ENCODE results near the gene ITPR2. TPM values are rescaled to one million over a fixed set of nuclear protein-coding genes. Genes with fewer than 3 reads are reported as not detected.

The ITPR2 gene
- total and polyA plus RNA-seq, 2 of the 13 experiments (the other 11 are each of a cell fraction or from before 2014, with no cell fraction given), result 31.9 to 81.9 TPM

- H4K20me1 ChIP-seq (ENCODE audit: insufficient read depth, low read length), result 0 out of 2 replicates have a peak, but pooled peaks cover 3% of the 10 kb centered on the region
- H3K4me3 ChIP-seq (replicated peaks in 1 of 3; ENCODE audit: insufficient read depth in 1 of 3, low read depth in 2 of 3, low read length in 3 of 3), result no peak overlapping the region
- in situ Hi-C loops (cut with HindIII; ENCODE audit: extremely low pct_ligation_motif_present, low pct_unique_long_range_greater_than_20kb), result no loop called here
- H3K79me2 ChIP-seq (ENCODE audit: insufficient read depth, low read length), result no peaks in the 10 kb centered on the region
- no peaks in the 10 kb centered on the region for H3K27me3 ChIP-seq (ENCODE audit: control insufficient read depth in 1 of 2, insufficient read depth in 2 of 2, low read length in 2 of 2)
- ChIA-PET CTCF (ENCODE audit: low intra/inter-chr PET ratio, low total read pairs) (no interaction called here), POLR2A (no interaction called here)
- no peaks in the 10 kb centered on the region for H3K4me1 ChIP-seq (ENCODE audit: insufficient read depth, low read length)
- peak; percentile 73 for TF ChIP-seq CEBPB (IDR thresholded peaks at IDR 0.05; ENCODE audit: borderline replicate concordance, low read depth, low read length)
- peak; percentile 95 for TF ChIP-seq RBM22 (optimal IDR thresholded peaks at IDR 0.05; ENCODE audit: low read length)
- TF ChIP-seq CEBPG (CRISPR knock-in tag; IDR thresholded peaks at IDR 0.05), result peak; percentile 50
- 0 out of 2 replicates have a peak, but pooled peaks have one; percentile 22 for TF ChIP-seq ZMYM4 (CRISPR knock-in tag; IDR thresholded peaks at IDR 0.05)
- TF ChIP-seq ZNF12 (CRISPR knock-in tag; IDR thresholded peaks at IDR 0.05), result no peak
- FAIRE-seq (no peak), DNase-seq (ENCODE audit: low spot score) (no peak), ATAC-seq (no peak)
- H3K4me2 ChIP-seq (ENCODE audit: low read depth, low read length), result no peak overlapping the region
- peaks cover 24% of the 10 kb centered on the region for H3K9me3 ChIP-seq (ENCODE audit: low read length)
- intact Hi-C loops (cut with micrococcal nuclease; ENCODE audit: unreplicated experiment), result no loop called here
- no peak overlapping the region for H2AFZ ChIP-seq (ENCODE audit: low read length)
- 96% methylated on average over 9 of the region's 9 CpGs for WGBS (ENCODE audit: low lambda C conversion rate)
- H3K36me3 ChIP-seq (replicated peaks in 1 of 2; ENCODE audit: control insufficient read depth in 1 of 2, insufficient read depth in 2 of 2, low read length in 2 of 2), result peaks cover 13 to 39% of the 10 kb centered on the region in 2 experiments
- no peak overlapping the region for H3K9ac ChIP-seq (ENCODE audit: insufficient read depth, low read depth, low read length)
- no peak overlapping the region for H3K27ac ChIP-seq (ENCODE audit: extremely low read length, insufficient read depth, low read length)
- no TSS peak for BruUV-seq (replicated peaks)
Observed at GRCh38 chr12:26523708-26524150, 309.3 kb downstream of the ITPR2 start.

GRCh38 chr12:26520869-26521268 lies 312.1 kb downstream of the ITPR2 start:
- ChIA-PET CTCF (ENCODE audit: low intra/inter-chr PET ratio, low total read pairs) (no interaction called here), POLR2A (no interaction called here)
- no peak overlapping the region for H3K4me3 ChIP-seq (replicated peaks in 1 of 3; ENCODE audit: insufficient read depth in 1 of 3, low read depth in 2 of 3, low read length in 3 of 3)
- H4K20me1 ChIP-seq (ENCODE audit: insufficient read depth, low read length), result 0 out of 2 replicates have a peak, but pooled peaks cover 6% of the 10 kb centered on the region
- DNase-seq (ENCODE audit: low spot score) (no peak), ATAC-seq (no peak), FAIRE-seq (no peak)
- peaks cover 10% of the 10 kb centered on the region for H3K9me3 ChIP-seq (ENCODE audit: low read length)
- no peak overlapping the region for H2AFZ ChIP-seq (ENCODE audit: low read length)
- H3K27me3 ChIP-seq (ENCODE audit: control insufficient read depth in 1 of 2, insufficient read depth in 2 of 2, low read length in 2 of 2), result no peaks in the 10 kb centered on the region
- no peak overlapping the region for H3K9ac ChIP-seq (ENCODE audit: insufficient read depth, low read depth, low read length)
- no TSS peak for BruUV-seq (replicated peaks)
- no peak overlapping the region for H3K4me2 ChIP-seq (ENCODE audit: low read depth, low read length)
- H3K27ac ChIP-seq (ENCODE audit: extremely low read length, insufficient read depth, low read length), result no peak overlapping the region
- H3K36me3 ChIP-seq (replicated peaks in 1 of 2; ENCODE audit: control insufficient read depth in 1 of 2, insufficient read depth in 2 of 2, low read length in 2 of 2), result peaks cover 3 to 22% of the 10 kb centered on the region in 2 experiments; a peak in 3 of 5 replicates
- in situ Hi-C loops (cut with HindIII; ENCODE audit: extremely low pct_ligation_motif_present, low pct_unique_long_range_greater_than_20kb), result no loop called here
- intact Hi-C loops (cut with micrococcal nuclease; ENCODE audit: unreplicated experiment), result no loop called here
- H3K79me2 ChIP-seq (ENCODE audit: insufficient read depth, low read length), result no peaks in the 10 kb centered on the region
- no peaks in the 10 kb centered on the region for H3K4me1 ChIP-seq (ENCODE audit: insufficient read depth, low read length)
- TF ChIP-seq TFAP4 (IDR thresholded peaks at IDR 0.05; ENCODE audit: borderline replicate concordance, low read depth) (no peak), MTA3 (CRISPR knock-in tag; IDR thresholded peaks at IDR 0.05) (no peak), PRDM10 (CRISPR knock-in tag; IDR thresholded peaks at IDR 0.05; ENCODE audit: low read depth) (no peak), SIN3B (IDR thresholded peaks at IDR 0.05; ENCODE audit: low read length) (no peak), SSRP1 (CRISPR knock-in tag; IDR thresholded peaks at IDR 0.05) (no peak), THAP9 (CRISPR knock-in tag; IDR thresholded peaks at IDR 0.05; ENCODE audit: borderline replicate concordance) (no peak), TGIF2 (CRISPR knock-in tag; IDR thresholded peaks at IDR 0.05) (no peak), ZC3H4 (CRISPR knock-in tag; IDR thresholded peaks at IDR 0.05; ENCODE audit: borderline replicate concordance) (no peak)
